Renal cortical epithelial cell (primary cell): Measurements from ENCODE around the gene PPIP5K2. TPM values are rescaled to one million over a fixed set of nuclear protein-coding genes. Genes with fewer than 3 reads are reported as not detected.
A peak's percentile ranks its signal among the peaks of the same experiment; 100 is the strongest.
"Not testable (repeated sequence)": the region's sequence is repeated elsewhere in the genome, so short reads cannot be mapped to it uniquely, and the experiment has no call there.

Experiments
- DNase-seq: peaks from one replicate; pipeline ENCODE4 v3.0.0-alpha.2; 2011; ENCODE audit warnings: low read depth
- total RNA-seq: library from RNA; depleted of rRNA; stranded (reverse); fragments of >200 nt; gene quantifications from 2 replicates; pipeline ENCODE4 v1.2.3, GENCODE V29; 2014

Gene PPIP5K2
- total RNA-seq, 1 donor from 2014 or later = 54.4 TPM

DNA sequence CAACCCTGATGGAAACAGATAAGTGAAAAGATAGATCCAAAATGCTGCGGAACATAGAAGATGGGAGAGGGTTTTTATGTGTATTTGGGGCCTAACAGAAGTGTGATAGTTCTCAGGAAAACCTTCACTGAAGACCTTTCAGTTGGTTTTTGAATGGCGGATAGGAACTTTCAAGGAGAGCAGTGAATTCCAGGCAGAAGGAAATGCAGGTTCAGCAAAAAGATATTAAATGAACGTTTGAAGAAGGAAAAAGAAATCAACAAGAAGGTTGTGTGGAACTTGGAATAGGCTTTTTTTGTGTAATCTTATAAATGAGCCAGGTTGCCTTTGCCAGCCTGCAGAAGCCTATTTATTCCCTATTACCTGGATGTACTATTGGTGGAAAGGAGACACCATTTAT, 2.1 kb downstream of the PPIP5K2 start:
- no peak for DNase-seq

DNA sequence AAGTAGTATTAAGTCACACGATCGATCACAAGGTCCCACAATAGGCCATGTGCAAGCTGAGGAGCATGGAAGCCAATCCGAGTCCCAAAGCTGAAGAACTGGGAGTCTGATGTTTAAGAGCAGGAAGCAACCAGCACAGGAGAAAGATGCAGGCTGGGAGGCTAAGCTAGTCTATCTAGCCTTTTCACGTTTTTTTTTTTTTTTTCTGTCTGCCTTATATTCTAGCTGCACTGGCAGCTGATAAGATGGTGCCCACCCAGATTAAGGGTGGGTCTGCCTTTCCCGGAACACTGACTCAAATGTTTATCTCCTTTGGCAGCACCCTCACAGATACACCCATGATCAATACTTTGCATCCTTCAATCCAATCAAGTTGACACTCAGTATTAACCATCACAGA, 6.5 kb downstream of the PPIP5K2 start:
- no peak for DNase-seq

DNA sequence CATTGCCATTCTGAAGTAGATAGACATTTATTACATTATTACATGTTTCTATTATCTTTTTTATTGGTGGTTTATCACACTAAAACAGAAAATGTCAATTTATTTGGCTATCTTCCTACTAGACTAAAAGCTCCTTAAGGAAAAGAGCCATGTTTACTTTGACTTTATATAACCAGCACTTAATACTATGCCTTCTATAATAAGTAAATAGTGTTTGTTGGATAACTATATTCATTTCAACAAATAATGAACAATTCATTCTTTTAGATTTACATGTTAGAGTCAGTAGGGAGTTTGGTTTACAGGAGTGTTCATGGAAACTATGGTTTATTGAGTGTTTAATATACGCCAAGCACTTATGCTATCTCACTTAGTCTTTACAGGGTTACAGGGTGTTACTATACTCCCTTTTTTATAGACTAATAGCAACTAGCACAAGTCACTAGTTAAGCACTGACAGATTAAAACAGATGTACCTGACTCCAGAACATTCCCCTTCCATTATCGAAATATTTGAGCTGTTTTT, 7.3 kb downstream of the PPIP5K2 start:
- no peak for DNase-seq

DNA sequence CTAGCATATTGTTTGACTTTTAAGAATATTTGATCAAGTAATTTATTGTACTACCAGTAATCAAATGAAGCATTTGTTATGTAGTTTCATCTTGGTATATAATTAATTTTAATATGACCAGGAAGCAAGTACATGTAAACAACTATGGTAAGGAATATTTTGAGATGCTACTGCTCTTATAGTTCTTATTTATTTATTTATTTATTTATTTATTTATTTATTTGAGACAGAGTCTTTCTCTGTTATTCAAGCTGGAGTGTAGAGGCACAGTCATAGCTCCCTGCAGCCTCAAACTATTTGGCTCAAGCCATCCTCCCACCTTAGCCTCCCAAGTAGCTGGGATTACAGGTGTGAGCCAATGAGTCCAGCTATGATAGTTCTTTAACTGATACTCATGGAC, 8.1 kb downstream of the PPIP5K2 start:
- DNase-seq = no peak

DNA sequence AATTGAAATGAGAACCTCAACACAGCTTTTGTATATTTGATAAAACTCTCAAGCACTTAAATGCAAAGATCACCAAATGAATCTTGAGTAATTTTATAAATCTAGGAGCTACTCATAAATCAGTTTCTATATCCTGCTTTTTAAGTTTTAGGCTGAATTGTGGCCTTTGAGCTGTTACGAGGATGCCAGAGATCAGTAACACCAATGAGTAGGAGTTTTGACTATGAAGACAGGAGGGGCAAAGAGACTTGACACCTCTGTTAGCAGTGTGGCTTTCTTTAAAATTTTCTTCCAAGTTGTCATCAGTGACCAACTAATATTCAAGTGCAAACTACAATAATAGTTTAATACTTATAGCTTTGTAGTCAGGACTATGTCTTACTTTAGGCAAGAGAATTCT, 12.6 kb downstream of the PPIP5K2 start:
- no peak for DNase-seq

DNA sequence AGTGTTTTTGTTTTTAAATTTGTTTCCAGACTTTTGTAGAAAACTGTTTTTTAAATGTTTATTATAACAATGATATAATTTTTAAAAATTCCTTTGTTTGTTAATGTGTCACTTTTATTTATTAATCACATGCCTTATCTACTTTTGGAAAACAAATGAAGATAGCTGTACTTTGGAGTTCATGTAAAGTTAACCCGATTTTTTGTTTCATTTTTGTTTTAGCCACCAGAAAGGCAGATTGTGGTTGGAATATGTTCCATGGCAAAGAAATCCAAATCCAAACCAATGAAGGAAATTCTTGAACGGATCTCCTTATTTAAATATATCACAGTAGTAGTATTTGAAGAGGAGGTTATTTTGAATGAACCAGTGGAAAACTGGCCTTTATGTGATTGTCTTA, 13.1 kb downstream of the PPIP5K2 start:
- DNase-seq = no peak

DNA sequence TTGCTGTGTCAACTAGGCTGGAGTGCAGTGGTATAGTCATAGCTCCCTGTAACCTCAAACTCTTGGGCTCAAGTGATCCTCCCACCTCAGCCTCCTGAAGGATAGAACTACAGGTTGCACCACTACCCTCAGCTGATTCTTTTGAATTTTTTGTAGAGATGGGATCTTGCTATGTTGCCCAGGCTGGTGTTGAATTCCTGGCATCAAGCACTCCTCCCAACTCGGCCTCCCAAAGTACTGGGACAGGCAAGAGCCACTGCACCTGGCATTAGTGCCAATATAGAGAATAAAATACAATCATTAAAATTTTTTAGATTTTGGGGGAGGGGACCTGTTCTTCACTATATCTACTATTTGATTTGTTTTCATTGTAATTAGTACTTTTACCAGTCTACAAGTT, 15.4 kb downstream of the PPIP5K2 start:
- no peak for DNase-seq

DNA sequence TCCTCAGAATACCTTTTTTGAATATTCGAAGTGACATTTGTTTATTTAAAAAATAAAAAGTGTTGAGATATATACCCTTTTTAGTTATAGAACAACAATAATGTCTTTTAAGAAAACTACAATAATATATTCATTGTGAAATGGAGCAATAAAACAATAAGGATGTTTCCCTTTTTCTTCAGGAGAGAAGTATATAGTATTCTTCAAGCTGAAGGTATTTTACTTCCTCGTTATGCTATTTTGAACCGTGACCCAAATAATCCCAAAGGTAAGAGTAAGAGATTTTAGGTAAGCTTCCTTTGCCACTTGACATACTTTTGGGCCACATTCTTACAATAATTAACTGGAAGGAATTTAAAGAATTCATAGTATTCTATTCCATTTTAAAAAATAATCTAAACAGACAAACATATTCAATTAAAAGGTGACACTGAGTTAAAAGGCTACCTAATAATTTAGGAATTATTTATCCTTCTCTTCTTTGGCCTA, 18.1 kb downstream of the PPIP5K2 start:
- DNase-seq = peak; percentile 39

DNA sequence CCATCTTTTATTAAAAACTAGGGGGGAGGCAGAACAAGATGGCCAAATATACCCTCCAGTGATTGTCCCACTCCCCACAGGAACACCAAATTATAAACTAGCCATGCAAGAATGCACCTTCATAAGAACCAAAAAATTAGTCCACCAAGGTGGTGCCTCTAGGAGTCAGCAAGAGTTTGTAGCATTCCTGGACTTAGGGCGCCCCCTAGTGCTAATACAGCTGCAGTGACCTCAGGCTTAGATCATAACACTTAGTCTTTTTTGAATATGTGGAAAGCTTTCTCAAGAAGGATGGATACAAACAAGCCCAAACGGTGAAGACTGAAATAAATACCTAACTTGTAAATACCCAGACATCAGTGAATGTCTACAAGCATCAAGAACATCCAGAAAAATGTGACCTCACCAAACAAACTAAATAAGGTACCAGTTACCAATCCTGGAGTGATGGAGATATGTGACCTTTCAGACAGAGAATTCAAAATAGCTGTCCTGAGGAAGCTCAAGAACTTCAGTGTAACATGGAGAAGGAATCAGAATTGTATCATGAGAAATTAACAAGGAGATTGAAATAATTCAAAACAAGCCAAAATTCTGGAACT, 19.3 kb downstream of the PPIP5K2 start:
- peak; percentile 65 for DNase-seq

DNA sequence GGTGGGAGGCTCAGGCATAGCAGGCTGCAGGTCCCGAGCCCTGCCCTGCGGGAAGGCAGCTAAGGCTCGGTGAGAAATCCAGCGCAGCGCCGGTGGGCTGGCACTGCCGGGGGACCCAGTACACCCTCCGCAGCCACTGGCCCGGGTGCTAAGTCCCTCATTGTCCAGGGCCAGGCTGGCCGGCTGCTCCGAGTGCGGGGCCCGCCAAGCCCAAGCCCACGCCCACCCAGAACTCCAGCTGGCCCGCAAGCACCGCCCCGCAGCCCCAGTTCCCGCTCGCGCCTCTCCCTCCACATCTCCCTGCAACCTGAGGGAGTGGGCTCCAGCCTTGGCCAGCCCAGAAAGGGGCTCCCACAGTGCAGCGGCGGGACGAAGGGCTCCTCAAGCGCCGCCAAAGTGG, 22.0 kb downstream of the PPIP5K2 start:
- not testable (repeated sequence) for DNase-seq

DNA sequence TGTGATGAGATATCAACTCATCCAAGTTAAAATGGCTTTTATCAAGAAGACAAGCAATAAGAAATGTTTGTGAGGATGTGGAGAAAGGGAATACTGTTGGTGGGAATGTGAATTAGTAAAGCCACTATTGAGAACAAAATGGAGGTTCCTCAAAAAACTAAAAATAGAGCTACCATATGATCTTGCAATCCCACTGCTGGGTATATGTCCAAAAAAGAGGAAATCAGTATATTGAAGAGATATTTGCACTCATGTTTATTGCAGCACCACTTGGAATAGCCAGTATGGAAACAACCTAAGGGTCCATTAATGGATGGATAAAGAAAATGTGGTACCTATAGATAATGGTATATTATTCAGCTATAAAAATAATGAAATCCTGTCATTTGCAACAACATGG, 25.1 kb downstream of the PPIP5K2 start:
- no peak for DNase-seq

DNA sequence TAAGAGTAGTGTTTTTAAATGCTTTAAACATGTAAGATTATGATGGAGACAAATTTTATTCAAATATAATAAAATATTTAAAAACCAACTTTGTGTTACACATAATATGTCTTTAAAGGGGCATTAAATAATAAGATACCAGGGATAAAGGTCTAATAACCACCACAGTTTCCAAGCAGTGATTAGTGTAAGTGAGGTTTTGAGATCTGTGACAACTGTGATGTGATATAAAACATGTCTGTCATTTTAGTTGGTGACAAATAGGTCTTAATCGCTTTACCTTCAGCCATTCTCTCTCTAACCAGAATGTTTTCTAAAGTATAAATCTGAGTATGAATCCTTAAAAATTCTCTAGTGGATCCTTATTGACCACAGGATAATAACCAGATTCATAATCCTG, 28.1 kb downstream of the PPIP5K2 start:
- DNase-seq = no peak

DNA sequence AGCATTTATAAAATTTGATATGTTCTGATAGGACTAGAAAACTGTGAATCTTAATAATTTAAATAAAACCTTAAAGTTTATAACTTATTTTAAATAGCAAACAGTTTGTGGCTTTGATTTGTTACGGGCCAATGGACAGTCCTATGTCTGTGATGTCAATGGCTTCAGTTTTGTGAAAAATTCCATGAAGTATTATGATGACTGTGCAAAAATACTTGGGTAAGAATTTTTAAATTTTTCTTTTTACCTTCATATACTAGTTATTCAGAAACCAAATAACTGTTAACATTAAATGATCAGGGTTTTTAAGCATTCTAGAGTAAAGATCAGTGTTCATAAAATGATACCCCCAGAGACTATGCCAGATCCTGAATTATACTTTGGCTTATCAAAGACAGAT, 31.1 kb downstream of the PPIP5K2 start:
- no peak for DNase-seq

DNA sequence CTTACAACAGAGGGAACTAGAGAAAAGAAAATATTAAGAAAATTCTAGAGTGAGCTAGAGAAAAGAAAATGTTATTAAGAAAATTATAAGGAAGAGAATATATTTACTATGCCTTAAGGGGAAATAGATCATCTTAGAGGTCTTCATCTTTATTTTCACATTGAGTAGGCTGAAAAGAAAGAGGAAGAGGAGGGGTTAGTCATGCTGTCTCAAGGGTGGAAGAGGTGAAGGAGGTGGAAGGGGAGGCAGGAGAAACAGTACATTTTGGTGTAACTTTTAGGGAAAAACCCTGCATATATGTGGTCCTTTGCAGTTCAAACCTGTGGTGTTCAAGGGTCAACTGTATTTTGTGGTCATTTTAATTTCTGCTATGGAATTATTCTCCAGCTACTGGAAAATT, 46.6 kb downstream of the PPIP5K2 start:
- DNase-seq = no peak

DNA sequence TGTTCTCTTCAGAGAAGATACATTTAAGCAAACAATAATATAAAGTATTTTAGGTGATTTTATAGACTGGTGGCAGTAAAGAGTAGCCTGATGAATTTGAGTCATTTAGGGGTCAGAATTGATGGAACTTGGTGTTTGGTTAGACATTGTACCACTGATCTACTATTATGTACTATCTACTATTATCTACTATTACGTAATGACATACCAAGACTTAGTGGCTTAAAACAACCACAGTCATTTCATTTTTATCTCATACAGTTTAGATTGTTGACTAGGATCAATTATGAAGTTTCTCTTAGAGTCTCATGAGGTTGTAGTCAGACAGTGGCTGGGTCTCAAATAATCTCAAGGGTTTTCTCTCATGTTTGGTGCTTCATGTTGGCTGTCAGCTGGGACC, 54.0 kb downstream of the PPIP5K2 start:
- DNase-seq = no peak

DNA sequence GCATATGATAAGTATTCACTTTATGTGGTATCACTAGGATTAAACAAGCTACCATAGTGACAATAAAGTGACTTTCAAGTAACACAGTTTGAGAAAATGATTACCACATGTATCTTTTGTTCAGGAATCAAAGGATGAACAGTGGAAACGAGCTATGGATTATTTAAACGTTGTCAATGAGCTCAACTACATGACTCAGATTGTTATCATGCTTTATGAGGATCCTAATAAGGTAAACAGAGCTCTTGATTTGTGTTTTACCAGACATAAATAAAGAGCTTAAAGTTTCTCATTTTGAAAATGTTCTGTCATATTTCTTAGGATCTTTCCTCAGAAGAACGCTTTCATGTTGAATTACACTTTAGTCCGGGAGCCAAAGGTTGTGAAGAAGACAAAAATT, 57.4 kb downstream of the PPIP5K2 start:
- no peak for DNase-seq

DNA sequence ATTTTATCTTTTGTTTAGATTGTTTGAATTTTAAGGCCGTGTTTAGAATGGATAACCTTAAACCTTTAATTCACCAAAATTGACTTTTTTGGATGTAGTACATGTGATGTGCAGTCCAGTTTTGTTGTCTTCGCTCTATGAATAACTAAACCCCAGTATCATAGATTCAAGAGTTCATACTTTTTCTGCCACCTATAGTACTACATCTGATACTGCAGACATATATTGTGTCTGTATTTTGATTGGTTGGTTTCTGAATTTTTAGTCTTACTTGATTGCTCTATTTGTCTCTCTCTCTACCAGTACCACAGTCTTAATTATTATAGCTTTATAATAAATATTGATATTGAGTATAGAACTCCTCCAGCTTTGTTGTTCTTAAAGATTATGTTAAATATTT, 58.1 kb downstream of the PPIP5K2 start:
- DNase-seq = peak; percentile 1

DNA sequence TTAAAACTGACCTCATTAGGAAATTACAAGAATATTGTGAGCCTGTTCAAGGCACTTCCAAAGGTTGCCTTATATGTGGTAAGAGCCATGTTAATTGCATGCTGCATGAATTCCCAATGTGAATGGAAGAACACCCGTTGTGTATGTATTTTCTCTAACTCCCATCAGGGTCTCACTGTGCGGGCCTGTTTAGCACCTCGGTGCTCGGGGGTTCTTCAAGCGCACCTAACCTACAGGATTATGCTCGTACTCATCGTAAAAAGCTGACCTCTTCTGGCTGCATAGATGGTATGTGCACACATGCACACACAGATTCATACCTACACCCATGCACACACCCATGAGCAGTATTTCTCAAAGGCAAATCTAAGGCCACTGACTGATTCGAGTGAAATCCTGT, 66.1 kb downstream of the PPIP5K2 start:
- DNase-seq = no peak

DNA sequence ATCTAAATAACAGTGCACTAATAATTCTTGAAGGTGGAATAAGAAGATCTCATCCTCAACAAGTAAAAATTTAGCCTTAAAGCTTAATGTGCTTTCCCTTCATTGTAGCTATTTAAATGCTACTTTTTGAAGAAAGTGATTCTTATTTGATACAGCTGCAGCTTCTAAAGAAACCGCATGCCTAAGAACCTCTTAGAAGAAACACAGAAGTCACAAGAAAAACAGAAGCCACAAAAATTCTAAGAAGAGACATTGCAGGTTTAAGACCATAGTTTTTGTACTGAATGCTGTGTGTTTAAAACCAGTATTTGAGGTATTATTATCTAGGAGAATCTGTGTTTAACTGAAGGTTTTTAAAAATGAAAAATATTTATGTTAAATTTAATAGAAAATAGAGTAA, 68.3 kb downstream of the PPIP5K2 start:
- DNase-seq = no peak

DNA sequence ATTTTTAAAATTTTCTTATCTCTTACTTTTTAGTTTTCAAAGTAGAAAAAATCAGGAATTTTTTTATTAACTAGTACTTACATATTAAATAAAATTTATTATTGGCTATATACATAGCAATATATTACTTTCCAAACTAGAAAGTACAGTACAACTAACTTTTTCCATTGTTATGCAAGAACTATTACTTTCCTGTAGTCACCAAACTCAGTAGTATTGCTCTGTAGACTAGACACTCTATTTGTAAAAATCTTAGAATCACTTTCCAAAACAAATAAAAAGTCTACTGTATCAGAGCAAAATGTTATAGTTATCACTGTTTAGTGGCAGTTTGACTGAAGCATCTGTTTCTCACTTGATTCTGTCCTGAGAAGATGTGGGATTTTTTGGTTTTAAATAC, 83.1 kb downstream of the PPIP5K2 start:
- DNase-seq = no peak

DNA sequence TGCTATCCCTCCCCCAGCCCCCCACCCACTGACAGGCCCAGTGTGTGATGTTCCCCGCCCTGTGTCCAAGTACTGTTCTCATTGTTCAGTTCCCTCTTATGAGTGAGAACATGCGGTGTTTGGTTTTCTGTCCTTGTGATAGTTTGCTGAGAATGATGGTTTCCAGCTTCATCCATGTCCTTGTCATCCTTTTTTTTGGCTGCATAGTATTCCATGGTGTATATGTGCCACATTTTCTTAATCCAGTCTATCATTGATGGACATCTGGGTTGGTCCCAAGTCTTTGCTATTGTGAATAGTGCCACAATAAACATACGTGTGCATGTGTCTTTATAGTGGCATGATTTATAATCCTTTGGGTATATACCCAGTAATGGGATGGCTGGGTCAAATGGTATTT, 84.9 kb downstream of the PPIP5K2 start:
- not testable (repeated sequence) for DNase-seq

DNA sequence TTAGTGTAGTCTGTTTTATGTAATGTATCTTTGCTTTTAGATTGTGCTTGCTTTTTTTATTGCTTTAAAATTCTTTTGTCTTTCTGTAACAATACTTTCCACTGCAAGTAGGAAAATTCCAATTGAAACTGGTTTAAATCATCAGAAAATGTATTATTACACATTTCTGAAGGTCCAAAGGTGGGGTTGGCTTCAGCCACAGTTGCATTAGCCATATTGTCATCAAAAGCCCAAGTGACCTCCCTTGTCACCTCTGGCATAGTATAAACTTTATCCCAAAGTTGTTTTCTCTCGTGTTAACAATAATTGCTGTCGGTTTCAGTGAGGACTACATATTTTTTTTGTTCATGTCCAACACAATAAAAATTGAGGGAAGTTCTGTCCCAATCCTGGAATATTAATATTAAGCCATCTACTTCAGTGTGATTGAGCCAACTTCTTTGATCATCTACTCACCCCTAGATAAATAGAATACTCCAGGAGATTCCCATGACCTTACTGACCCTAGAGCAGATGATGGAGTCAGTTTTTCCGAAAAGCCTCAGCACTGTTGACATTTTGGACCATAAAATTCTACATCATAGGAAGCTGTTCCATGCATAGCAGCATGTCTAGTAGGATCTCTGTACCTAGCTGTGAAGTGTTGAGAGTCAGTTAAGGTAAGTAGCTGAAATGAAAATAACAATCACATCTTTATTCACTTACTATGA, 86.0 kb downstream of the PPIP5K2 start:
- no peak for DNase-seq

DNA sequence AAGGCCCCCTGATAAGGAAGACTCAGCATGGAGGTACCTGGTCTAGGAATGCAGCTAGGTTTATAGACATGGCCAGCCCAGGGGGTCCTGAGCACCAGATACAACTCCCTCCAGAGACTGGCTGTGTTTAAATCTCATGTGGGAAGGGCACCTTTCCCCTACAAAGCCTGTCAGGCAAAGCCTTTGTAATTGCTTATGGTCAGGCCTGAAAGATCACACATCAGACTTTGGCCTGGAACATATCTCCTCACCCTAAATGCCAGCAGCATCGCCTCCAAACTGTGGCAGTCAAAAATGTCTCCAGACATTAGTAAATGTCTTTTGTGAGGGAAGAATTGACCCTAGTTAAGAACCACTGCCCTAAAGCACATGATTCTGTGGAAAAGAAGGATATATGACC, 86.9 kb downstream of the PPIP5K2 start:
- DNase-seq = peak; percentile 77

DNA sequence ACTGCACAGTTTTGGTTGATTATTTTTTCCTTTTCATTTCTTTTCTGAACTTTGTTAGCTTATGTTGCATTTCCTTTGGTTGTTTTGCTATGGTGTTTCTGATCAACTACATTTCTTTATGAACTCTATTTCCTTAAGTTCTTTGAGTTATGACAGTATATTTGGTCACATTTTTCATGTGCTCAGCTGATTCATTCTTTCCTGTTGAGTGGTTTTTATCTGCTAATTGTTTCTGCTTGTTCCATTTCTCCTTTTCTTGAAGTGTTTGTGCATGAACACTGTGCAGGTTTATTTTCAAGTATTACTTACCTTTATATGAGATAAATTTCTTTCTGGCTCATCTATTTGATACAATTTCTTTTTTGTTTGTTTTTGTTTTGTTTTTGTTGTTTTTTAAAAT, 87.6 kb downstream of the PPIP5K2 start:
- DNase-seq = peak; percentile 65
